Karpas-422 (cell line): ENCODE results near the gene GAGE2A. TPM values are rescaled to one million over a fixed set of nuclear protein-coding genes. Genes with fewer than 3 reads are reported as not detected.
"Not testable (repeated sequence)": the region's sequence is repeated elsewhere in the genome, so short reads cannot be mapped to it uniquely, and the experiment has no call there.

Experiments
- DNase-seq: peaks from one replicate; pipeline ENCODE4 v3.0.0-alpha.2; 2015
- H2AFZ ChIP-seq: fragments of 200-600 bp; sonication (generic); 2 replicates; pipeline ENCODE4 v1.6.1; 2014; ENCODE audit warnings: antibody characterized with exemption, low read length, mixed read lengths
- H3K27ac ChIP-seq: fragments of 200-600 bp; sonication (generic); 2 replicates; pipeline ENCODE4 v1.5.1; 2014; ENCODE audit warnings: mild to moderate bottlenecking, low read length, moderate library complexity
- H3K27me3 ChIP-seq: fragments of 200-600 bp; sonication (generic); 2 replicates; pipeline ENCODE4 v1.6.1; 2014; ENCODE audit warnings: low read length, mixed read lengths
- H3K36me3 ChIP-seq: fragments of 200-600 bp; sonication (generic); 2 replicates; pipeline ENCODE4 v1.6.1; 2014; ENCODE audit warnings: low read length, mixed read lengths; ENCODE audit not compliant: insufficient read depth
- H3K4me1 ChIP-seq: fragments of 200-600 bp; sonication (generic); 2 replicates; pipeline ENCODE4 v1.6.1; 2014; ENCODE audit warnings: mild to moderate bottlenecking, low read length, mixed read lengths
- H3K4me2 ChIP-seq: fragments of 200-600 bp; sonication (generic); 2 replicates; pipeline ENCODE4 v1.6.1; 2014; ENCODE audit warnings: low read length, low read depth, mild to moderate bottlenecking; ENCODE audit not compliant: poor library complexity, severe bottlenecking
- H3K4me3 ChIP-seq: fragments of 200-600 bp; sonication (generic); 2 replicates; pipeline ENCODE4 v1.5.1; 2014; ENCODE audit warnings: mild to moderate bottlenecking, antibody characterized with exemption, low read length, mixed read lengths
- H3K79me2 ChIP-seq: fragments of 200-600 bp; sonication (generic); 2 replicates; pipeline ENCODE4 v1.6.1; 2014; ENCODE audit warnings: mild to moderate bottlenecking, low read length, mixed read lengths
- H3K9ac ChIP-seq: fragments of 200-600 bp; sonication (generic); 2 replicates; pipeline ENCODE4 v1.6.0; 2014; ENCODE audit warnings: low read length
- H3K9me2 ChIP-seq: fragments of 200-600 bp; sonication (generic), shearing (Covaris generic); replicated peaks from 2 replicates; pipeline ENCODE4 v1.6.0; 2014; ENCODE audit warnings: mild to moderate bottlenecking, low read length, moderate library complexity; ENCODE audit not compliant: insufficient read depth
- H3K9me3 ChIP-seq: fragments of 300-700, 200-600 bp; sonication (generic); 2 replicates; pipeline ENCODE4 v1.6.1; 2014; ENCODE audit warnings: low read length, mixed read lengths
- H4K20me1 ChIP-seq: fragments of 200-600 bp; sonication (generic); 2 replicates; pipeline ENCODE4 v1.6.1; 2014; ENCODE audit warnings: mild to moderate bottlenecking, antibody characterized with exemption, low read length, low read depth; ENCODE audit not compliant: insufficient read depth
- total RNA-seq: library from RNA; depleted of rRNA; stranded (reverse); fragments of >200 nt; shearing (Covaris generic); gene quantifications from 2 replicates; pipeline ENCODE4 v1.2.3, GENCODE V29; 2014; ENCODE audit warnings: low replicate concordance; rRNA removed

Gene GAGE2A
- total RNA-seq = not detected in 2 replicates

GRCh38 chrX:49589196-49589595 lies at the start of gene GAGE2A:
TSS of gene GAGE2A (plus strand) at chrX:49589496. CDS start at chrX:49590651, 1,155 bp downstream.
- H3K4me2 ChIP-seq, H3K9me2 ChIP-seq, H3K36me3 ChIP-seq, H3K79me2 ChIP-seq, H3K4me3 ChIP-seq, H4K20me1 ChIP-seq, H3K9ac ChIP-seq, H2AFZ ChIP-seq, H3K4me1 ChIP-seq, H3K27me3 ChIP-seq, H3K9me3 ChIP-seq, DNase-seq, H3K27ac ChIP-seq: not testable (repeated sequence)

GRCh38 chrX:49541433-49541832 lies 47.9 kb upstream of the GAGE2A start, which contains the start of gene GAGE12D:
TSS of gene GAGE12D (plus strand) at chrX:49541733. CDS start at chrX:49542888, 1,155 bp downstream.
- H3K4me1 ChIP-seq, H3K36me3 ChIP-seq, H3K27ac ChIP-seq, H3K9me2 ChIP-seq, H3K9ac ChIP-seq, H3K4me2 ChIP-seq, H2AFZ ChIP-seq, H3K9me3 ChIP-seq, DNase-seq, H3K79me2 ChIP-seq, H4K20me1 ChIP-seq, H3K27me3 ChIP-seq, H3K4me3 ChIP-seq: not testable (repeated sequence)

- DNase-seq, H3K4me1 ChIP-seq: not testable (repeated sequence)
These were observed 38.3 kb upstream of the GAGE2A start, which contains the start of gene GAGE12E for GRCh38 chrX:49550989-49551388. TSS of gene GAGE12E (plus strand) at chrX:49551289. CDS start at chrX:49552444, 1,155 bp downstream.

GRCh38 chrX:49560542-49560941 lies 28.8 kb upstream of the GAGE2A start, which contains the start of gene GAGE12F:
TSS of gene GAGE12F (plus strand) at chrX:49560842. CDS start at chrX:49561997, 1,155 bp downstream.
- not testable (repeated sequence) for H3K4me3 ChIP-seq, H3K4me2 ChIP-seq, H3K9me2 ChIP-seq, H4K20me1 ChIP-seq, H3K4me1 ChIP-seq, H3K36me3 ChIP-seq, H3K79me2 ChIP-seq, H3K9me3 ChIP-seq, H3K9ac ChIP-seq, H2AFZ ChIP-seq, DNase-seq, H3K27me3 ChIP-seq, H3K27ac ChIP-seq

More at GRCh38 chrX:49550989-49551388, 38.3 kb upstream of the GAGE2A start, which contains the start of gene GAGE12E:
- not testable (repeated sequence) for H3K9ac ChIP-seq, H3K79me2 ChIP-seq, H4K20me1 ChIP-seq, H3K36me3 ChIP-seq, H3K9me3 ChIP-seq, H3K27me3 ChIP-seq, H2AFZ ChIP-seq, H3K4me3 ChIP-seq, H3K9me2 ChIP-seq, H3K4me2 ChIP-seq, H3K27ac ChIP-seq

GRCh38 chrX:49568728-49569127 lies 20.6 kb upstream of the GAGE2A start:
- not testable (repeated sequence) for H3K9me2 ChIP-seq, H4K20me1 ChIP-seq, H2AFZ ChIP-seq, H3K9ac ChIP-seq, DNase-seq, H3K27me3 ChIP-seq, H3K9me3 ChIP-seq, H3K27ac ChIP-seq, H3K4me2 ChIP-seq, H3K36me3 ChIP-seq, H3K4me3 ChIP-seq, H3K4me1 ChIP-seq, H3K79me2 ChIP-seq

GRCh38 chrX:49569152-49569551 lies 20.1 kb upstream of the GAGE2A start:
- H3K9me2 ChIP-seq, H3K36me3 ChIP-seq, H3K9ac ChIP-seq, H3K4me1 ChIP-seq, H4K20me1 ChIP-seq, H3K4me3 ChIP-seq, H3K4me2 ChIP-seq, H3K9me3 ChIP-seq, H3K27me3 ChIP-seq, H3K27ac ChIP-seq, H3K79me2 ChIP-seq, DNase-seq, H2AFZ ChIP-seq: not testable (repeated sequence)

- H3K27me3 ChIP-seq, H4K20me1 ChIP-seq, H3K9me2 ChIP-seq, H3K4me1 ChIP-seq, H3K27ac ChIP-seq, H3K36me3 ChIP-seq, DNase-seq, H3K9me3 ChIP-seq, H2AFZ ChIP-seq, H3K4me3 ChIP-seq, H3K9ac ChIP-seq, H3K4me2 ChIP-seq, H3K79me2 ChIP-seq: not testable (repeated sequence)
These were observed 19.2 kb upstream of the GAGE2A start, which contains the start of gene GAGE12G for GRCh38 chrX:49570100-49570499. TSS of gene GAGE12G (plus strand) at chrX:49570400. CDS start at chrX:49571555, 1,155 bp downstream.

- not testable (repeated sequence) for H4K20me1 ChIP-seq, H3K9ac ChIP-seq, H3K27me3 ChIP-seq, H2AFZ ChIP-seq, H3K4me1 ChIP-seq, H3K4me3 ChIP-seq, DNase-seq, H3K36me3 ChIP-seq, H3K4me2 ChIP-seq, H3K27ac ChIP-seq, H3K79me2 ChIP-seq, H3K9me2 ChIP-seq, H3K9me3 ChIP-seq
These were observed 9.6 kb upstream of the GAGE2A start, which contains the start of gene GAGE12H for GRCh38 chrX:49579649-49580048. TSS of gene GAGE12H (plus strand) at chrX:49579949. CDS start at chrX:49581104, 1,155 bp downstream.
